WI38 (cell line): ENCODE measurements around the gene NUDT9.
"Not testable (repeated sequence)": the region's sequence is repeated elsewhere in the genome, so short reads cannot be mapped to it uniquely, and the experiment has no call there.

Experiments
- H3K4me3 ChIP-seq: 2 replicates; pipeline ENCODE4 v1.5.1; 2011; ENCODE audit warnings: low read depth, mild to moderate bottlenecking, control low read depth, low read length
- TF ChIP-seq, protein P1 (sequence below): IDR thresholded peaks from 2 replicates; pipeline ENCODE4 v1.5.1; 2012; ENCODE audit warnings: low read depth, mild to moderate bottlenecking, control low read depth, low read length

NUDT9 gene

DNA sequence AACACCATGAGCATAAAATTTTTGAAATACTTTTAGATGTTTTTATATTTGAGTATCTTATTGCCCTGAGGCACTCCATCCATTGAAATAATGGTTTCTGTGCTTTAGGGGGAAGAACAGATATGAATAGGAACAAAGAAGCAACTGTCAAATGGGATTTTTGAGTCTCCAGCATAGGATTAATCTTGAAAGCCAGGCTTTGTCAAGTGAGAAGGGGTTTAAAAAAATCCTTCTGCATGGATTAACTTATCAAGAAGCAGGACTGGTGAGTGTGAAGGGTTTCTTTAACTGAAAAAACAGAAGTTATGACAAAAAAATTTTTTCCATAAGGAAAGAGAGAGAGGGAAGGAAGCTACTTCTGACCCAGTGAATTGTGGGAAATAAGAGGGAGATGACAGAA is 7.6 kb upstream of the NUDT9 start:
- no peak overlapping the region for H3K4me3 ChIP-seq
- TF ChIP-seq, protein P1, sequence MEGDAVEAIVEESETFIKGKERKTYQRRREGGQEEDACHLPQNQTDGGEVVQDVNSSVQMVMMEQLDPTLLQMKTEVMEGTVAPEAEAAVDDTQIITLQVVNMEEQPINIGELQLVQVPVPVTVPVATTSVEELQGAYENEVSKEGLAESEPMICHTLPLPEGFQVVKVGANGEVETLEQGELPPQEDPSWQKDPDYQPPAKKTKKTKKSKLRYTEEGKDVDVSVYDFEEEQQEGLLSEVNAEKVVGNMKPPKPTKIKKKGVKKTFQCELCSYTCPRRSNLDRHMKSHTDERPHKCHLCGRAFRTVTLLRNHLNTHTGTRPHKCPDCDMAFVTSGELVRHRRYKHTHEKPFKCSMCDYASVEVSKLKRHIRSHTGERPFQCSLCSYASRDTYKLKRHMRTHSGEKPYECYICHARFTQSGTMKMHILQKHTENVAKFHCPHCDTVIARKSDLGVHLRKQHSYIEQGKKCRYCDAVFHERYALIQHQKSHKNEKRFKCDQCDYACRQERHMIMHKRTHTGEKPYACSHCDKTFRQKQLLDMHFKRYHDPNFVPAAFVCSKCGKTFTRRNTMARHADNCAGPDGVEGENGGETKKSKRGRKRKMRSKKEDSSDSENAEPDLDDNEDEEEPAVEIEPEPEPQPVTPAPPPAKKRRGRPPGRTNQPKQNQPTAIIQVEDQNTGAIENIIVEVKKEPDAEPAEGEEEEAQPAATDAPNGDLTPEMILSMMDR, result no peak

DNA sequence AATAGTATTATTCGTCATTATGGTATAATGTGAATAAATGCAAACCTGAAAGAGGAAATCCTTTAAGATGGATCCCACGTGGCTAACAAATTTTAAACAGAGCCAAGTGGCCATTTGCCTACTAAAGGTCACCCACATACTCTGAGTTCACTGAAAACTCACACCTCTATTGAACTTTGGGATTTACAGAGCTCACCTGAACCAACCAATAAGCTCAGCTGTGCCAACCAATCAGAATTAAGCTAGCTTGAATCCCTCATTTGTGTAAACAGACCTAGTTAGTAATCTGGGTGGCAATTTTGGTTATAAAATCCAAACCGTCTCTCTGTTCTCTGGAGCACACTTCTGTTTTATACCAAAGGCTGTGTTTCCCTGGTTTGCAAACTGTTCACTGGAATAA is 5.4 kb upstream of the NUDT9 start:
- TF ChIP-seq, protein P1, result no peak
- no peak overlapping the region for H3K4me3 ChIP-seq

DNA sequence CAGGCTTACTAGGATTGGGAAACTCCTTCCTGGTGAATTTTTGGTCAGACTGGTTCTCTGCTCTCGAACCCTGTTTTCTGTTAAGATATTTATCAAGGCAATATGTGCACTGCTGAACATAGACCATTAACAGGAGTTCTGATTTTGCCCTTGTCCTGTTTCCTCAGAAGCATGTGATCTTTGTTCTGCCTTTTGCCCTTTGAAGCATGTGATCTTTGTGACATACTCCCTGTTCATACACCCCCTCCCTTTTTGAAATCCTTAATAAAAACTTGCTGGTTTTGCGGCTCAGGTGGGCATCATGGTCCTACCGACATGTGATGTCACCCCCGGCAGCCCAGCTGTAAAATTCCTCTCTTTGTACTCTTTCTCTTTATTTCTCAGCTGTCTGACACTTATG is 4.0 kb upstream of the NUDT9 start:
- H3K4me3 ChIP-seq, result not testable (repeated sequence)

DNA sequence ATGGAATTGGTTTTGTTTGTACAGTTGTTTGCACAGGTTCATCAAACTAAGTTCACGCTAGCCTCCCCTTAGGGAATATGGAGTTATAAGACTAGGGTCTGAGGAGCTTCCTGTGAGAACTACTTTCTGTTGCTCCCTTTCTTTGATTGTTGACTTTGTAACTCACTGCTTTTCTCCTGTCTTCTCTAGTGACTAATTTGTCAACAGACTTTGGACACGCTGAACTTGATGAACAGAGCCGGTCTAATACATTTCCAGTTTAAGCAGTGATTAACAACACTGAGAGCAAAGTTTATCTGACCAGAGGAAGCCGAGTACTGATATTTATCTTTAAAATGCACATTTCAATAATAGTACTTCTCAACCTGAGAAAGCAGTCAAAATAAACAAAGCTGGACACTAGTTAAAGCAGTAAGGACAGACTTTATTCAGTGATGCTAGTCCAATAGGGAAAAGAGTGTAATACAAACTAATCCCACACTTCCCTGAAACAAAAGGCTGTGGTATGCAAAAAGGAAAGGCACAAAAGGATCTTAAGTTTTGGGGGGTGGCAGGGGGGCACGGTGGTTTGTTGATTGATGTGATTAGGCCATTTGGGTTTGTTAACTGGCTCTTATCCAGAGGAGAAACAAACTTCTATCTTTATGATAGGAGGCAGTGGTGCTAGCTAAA is 2.7 kb upstream of the NUDT9 start:
- TF ChIP-seq, protein P1, result no peak
- H3K4me3 ChIP-seq, result no peak overlapping the region

DNA sequence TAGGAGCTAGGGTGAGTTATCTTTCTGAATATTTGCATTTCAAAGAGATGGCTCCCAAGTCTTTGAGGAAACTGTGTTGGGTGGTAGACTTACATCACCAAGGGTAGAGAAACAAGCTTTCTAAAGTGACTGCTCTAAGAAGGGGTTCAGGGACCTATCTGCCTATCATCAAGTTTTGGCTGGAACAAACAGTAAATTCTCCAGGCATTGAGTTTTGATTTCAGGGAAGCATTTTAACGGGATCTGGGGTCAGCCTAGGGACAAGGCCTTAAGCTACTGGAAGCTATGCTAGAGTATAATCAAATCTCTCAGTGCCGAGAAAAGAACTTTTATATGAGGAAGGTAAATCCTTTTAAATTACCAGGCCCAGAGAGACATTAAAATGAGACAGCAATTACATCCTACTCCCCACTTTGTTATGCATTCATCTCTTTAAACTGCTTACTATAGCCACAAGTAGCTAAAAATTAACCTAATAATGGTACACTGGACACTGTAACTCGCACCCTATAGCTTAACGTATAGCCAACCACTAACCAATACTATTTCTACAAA is 2.0 kb upstream of the NUDT9 start:
- TF ChIP-seq, protein P1, result no peak
- H3K4me3 ChIP-seq, result no peak overlapping the region

DNA sequence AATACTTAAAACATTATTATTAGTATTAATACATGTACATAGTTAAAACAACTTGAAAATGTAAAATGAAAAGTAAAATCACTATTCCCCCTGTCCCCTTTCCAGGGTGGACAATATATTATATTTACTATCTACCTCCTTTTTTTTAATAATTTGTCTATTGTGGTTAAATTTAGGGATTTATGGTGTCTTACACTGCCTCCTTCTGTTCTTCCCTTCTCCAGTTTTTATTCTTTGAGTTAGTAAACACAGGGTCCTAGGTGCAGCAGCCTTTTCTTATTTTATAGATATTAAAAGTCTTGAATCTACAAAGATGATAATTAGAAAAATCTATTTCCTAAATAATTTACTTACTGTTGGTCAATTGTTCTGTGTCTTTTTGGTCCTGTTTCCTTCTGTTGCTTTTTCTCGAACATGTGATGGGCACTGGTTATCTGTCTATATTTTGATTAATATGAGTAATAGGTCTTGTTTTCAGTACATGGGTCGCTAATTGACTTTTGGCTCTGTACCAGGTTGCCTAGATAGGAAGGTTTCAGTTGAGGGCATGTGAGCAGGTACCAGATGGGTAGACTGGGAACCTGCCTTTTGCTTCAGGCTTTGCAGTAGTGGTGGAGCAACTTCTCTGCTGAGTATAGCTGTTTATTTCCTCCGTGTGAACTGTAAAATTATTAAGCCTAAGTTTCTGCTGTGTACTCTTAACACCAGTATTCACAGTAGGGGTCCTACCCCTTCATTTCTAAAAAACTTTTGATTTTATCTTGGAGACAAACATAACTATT is 1.1 kb downstream of the NUDT9 start:
- TF ChIP-seq, protein P1, result no peak
- peak overlapping the region; percentile 94 for H3K4me3 ChIP-seq

DNA sequence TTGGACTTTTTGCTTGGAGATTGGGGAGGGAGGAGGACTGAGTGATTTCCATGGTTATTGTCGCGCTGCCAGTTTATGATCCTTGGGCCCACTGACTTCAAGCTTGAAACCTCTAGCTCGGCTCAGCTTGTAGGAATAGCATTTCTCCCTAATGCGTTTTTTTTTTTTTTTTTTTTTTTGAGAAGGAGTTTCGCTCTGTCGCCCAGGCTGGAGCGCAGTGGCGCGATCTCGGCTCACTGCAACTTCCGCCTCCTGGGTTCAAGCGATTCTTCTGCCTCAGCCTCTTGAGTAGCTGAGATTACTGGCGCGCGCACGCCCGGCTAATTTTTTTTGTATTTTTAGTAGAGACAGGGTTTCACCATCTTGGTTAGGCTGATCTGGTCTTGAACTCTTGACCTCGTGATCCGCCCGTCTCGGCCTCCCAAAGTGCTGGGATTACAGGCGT is 1.7 kb downstream of the NUDT9 start:
- H3K4me3 ChIP-seq, result not testable (repeated sequence)

DNA sequence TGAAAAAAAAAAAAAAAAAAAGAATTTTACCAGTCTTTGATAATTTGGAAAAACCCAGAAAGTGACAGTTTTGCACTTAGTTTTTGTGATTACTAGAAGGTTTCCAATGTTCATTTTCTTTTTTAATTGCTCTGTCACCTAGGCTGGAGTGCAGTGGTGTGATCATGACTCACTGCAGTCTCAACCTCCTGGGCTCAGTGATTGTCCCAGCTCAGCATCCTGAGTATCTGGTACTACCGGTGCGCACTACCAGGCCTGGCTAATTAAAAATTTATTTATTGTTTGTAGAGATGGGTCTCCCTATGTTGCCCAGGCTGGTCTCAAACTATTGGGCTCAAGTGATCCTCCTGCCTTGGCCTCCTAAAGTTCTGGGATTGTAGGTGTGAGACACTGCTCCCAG is 3.3 kb downstream of the NUDT9 start:
- no peak overlapping the region for H3K4me3 ChIP-seq
- TF ChIP-seq, protein P1, result no peak
